Activated T-cell treated with anti-CD3 and anti-CD28 coated beads for 1 hour (primary cell): ENCODE results near the gene NAA50.

ENCODE experiments used
- DNase-seq: peaks from one replicate; pipeline ENCODE4 v3.0.0-alpha.2; 2020; ENCODE audit warnings: low read depth

Gene NAA50

GRCh38 chr3:113685124-113685523 lies 60.9 kb downstream of the NAA50 start:
- DNase-seq: no peak

- DNase-seq: no peak
These were observed 61.7 kb downstream of the NAA50 start for GRCh38 chr3:113684271-113684819.

DNA sequence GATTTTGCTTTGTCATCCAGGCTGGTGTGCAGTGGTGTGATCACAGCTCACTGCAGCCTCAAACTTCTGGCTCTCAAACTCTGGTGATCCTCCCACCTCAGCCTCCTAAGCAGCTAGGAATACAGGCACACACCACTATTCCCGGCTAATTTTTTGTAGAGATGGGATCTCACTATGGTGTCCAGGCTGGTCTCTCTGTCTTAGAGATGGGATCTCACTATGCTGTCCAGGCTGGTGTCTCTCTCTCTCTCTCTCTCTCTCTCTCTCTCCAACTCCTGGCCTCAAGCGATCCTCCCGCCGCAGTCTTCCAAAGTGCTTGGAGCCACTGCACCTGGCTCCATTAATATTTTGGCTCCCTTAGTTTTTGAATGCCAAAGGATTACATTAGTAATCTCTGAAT lies 67.3 kb downstream of the NAA50 start:
- no peak for DNase-seq

DNA sequence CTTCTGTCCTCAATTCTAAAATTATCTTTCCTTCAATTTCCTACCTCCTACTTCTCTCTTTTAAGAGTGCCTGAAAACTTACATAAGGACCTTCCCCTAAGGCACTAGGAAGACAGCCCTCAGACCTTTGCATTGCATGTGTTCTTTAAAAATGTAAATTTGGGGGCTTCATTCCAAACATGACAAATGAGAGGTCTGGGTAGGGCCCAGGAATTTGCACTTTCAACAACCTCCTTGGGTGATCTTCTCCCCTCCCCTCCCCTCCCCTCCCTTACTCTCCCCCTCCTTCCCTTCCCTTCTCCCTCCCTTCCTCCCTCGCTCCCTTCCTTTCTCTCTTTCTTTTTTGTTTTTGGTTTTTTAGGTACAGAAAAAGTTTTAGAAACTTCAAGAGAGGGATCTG lies 68.3 kb downstream of the NAA50 start:
- no peak for DNase-seq

DNA sequence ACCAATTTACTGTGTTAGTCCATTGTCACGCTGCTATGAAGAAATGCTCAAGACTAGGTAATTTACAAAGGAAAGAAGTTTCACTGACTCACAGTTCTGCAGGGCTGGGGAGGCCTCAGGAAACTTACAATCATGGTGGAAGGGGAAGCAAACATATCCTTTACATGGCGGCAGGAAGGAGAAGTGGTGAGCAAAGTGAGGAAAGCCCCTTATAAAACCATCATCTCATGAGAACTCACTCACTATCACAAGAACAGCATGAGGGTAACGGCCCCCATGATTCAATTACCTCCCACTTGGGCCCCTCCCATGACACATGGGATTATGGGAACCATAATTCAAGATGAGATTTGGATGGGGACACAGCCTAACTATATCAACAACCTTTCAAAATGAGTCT lies 69.8 kb downstream of the NAA50 start:
- DNase-seq: no peak

- DNase-seq: no peak
These were observed 72.5 kb downstream of the NAA50 start for GRCh38 chr3:113673593-113673992.

- DNase-seq: no peak
These were observed 78.0 kb downstream of the NAA50 start for GRCh38 chr3:113668015-113668414.
